Endothelial cell (in vitro differentiated cells): ENCODE results near the gene SEMA6A. TPM values are rescaled to one million over a fixed set of nuclear protein-coding genes. Genes with fewer than 3 reads are reported as not detected.

Experiments
- DNase-seq: peaks from one replicate; pipeline ENCODE4 v3.0.0; 2021; ENCODE audit warnings: low spot score
- H3K27ac Mint-ChIP-seq: one replicate; pipeline ENCODE4 v1.8.0; 2021; ENCODE audit warnings: mixed read lengths, inconsistent platforms; ENCODE audit not compliant: unreplicated experiment
- H3K27me3 Mint-ChIP-seq: one replicate; pipeline ENCODE4 v1.8.0; 2021; ENCODE audit warnings: mild to moderate bottlenecking, moderate library complexity, mixed read lengths, inconsistent platforms; ENCODE audit not compliant: unreplicated experiment
- H3K36me3 Mint-ChIP-seq: one replicate; pipeline ENCODE4 v1.8.0; 2021; ENCODE audit warnings: mild to moderate bottlenecking, low read depth, mixed read lengths, inconsistent platforms; ENCODE audit not compliant: unreplicated experiment
- H3K4me1 Mint-ChIP-seq: one replicate; pipeline ENCODE4 v1.8.0; 2021; ENCODE audit warnings: mild to moderate bottlenecking, mixed read lengths, inconsistent platforms; ENCODE audit not compliant: unreplicated experiment
- H3K4me3 Mint-ChIP-seq: one replicate; pipeline ENCODE4 v1.8.0; 2021; ENCODE audit warnings: mild to moderate bottlenecking, mixed read lengths, inconsistent platforms; ENCODE audit not compliant: unreplicated experiment
- H3K9me3 Mint-ChIP-seq: one replicate; pipeline ENCODE4 v1.8.0; 2021; ENCODE audit warnings: mixed read lengths, inconsistent platforms; ENCODE audit not compliant: unreplicated experiment
- CTCF ChIP-seq: fragments of 200-600 bp; sonication (generic); IDR thresholded peaks from one replicate; pipeline ENCODE4 v1.5.0; 2021; ENCODE audit warnings: antibody characterized with exemption; ENCODE audit not compliant: unreplicated experiment
- total RNA-seq: library from RNA; stranded (reverse); fragmentation: NEBNext Ultra II Directional; extraction: Animal tissue kit (Norgen Biotek cat#: 25700); gene quantifications from one replicate; pipeline ENCODE4 v1.2.1, GENCODE V29; 2021; ENCODE audit not compliant: unreplicated experiment

SEMA6A gene
- total RNA-seq, 1 donor from 2014 or later = 180 TPM

GRCh38 chr5:116529615-116530014, 45.0 kb downstream of the SEMA6A start:
- Mint-ChIP-seq H3K27me3 (peaks cover 2% of the 10 kb centered on the region), H3K4me1 (peaks cover 43% of the 10 kb centered on the region), H3K36me3 (no peaks in the 10 kb centered on the region), H3K4me3 (no peak overlapping the region), H3K27ac (no peak overlapping the region), H3K9me3 (no peaks in the 10 kb centered on the region)
- no peak for DNase-seq
- no peak for TF ChIP-seq CTCF

GRCh38 chr5:116528519-116529234, 45.9 kb downstream of the SEMA6A start:
- H3K36me3 Mint-ChIP-seq = no peaks in the 10 kb centered on the region
- peaks cover 43% of the 10 kb centered on the region for H3K4me1 Mint-ChIP-seq
- TF ChIP-seq CTCF = no peak
- no peaks in the 10 kb centered on the region for H3K9me3 Mint-ChIP-seq
- H3K27me3 Mint-ChIP-seq = peaks cover 2% of the 10 kb centered on the region
- H3K4me3 Mint-ChIP-seq = no peak overlapping the region
- no peak for DNase-seq
- H3K27ac Mint-ChIP-seq = no peak overlapping the region

DNA sequence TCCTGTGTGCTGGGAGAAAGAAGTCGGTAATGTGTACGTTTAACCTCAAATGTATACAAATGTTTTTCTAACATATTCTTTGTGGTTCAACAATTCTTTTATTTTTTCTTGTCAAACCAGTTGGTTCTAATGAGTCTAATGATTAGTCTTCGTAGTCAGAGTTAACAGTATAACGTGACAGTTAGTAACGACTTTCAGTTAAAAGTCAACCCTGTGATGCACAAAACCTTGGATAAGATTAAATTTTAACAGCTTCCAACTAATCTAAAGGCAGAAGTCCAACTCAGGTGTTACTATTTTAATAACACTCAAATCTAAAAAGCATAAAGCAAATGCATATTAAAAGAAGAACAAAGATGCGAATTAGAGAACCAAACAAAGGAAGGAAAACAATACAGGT, 47.0 kb downstream of the SEMA6A start:
- no peak overlapping the region for H3K27ac Mint-ChIP-seq
- peaks cover 2% of the 10 kb centered on the region for H3K27me3 Mint-ChIP-seq

GRCh38 chr5:116525674-116526073, 48.9 kb downstream of the SEMA6A start:
- peaks cover 5% of the 10 kb centered on the region for H3K36me3 Mint-ChIP-seq
- no peak for TF ChIP-seq CTCF
- peaks cover 54% of the 10 kb centered on the region for H3K4me1 Mint-ChIP-seq
- DNase-seq = no peak
- H3K4me3 Mint-ChIP-seq = no peak overlapping the region
- H3K27ac Mint-ChIP-seq = no peak overlapping the region
- peaks cover 2% of the 10 kb centered on the region for H3K27me3 Mint-ChIP-seq
- H3K9me3 Mint-ChIP-seq = no peaks in the 10 kb centered on the region

More for the DNA sequence above, 47.0 kb downstream of the SEMA6A start:
- no peak overlapping the region for H3K4me3 Mint-ChIP-seq
- H3K9me3 Mint-ChIP-seq = no peaks in the 10 kb centered on the region
- TF ChIP-seq CTCF = no peak
- H3K36me3 Mint-ChIP-seq = no peaks in the 10 kb centered on the region
- no peak for DNase-seq
- H3K4me1 Mint-ChIP-seq = peaks cover 44% of the 10 kb centered on the region

GRCh38 chr5:116524966-116525365, 49.7 kb downstream of the SEMA6A start:
- H3K27ac Mint-ChIP-seq = no peak overlapping the region
- TF ChIP-seq CTCF = no peak
- no peak for DNase-seq
- H3K4me1 Mint-ChIP-seq = peaks cover 60% of the 10 kb centered on the region
- no peak overlapping the region for H3K4me3 Mint-ChIP-seq
- peaks cover 5% of the 10 kb centered on the region for H3K36me3 Mint-ChIP-seq
- no peaks in the 10 kb centered on the region for H3K9me3 Mint-ChIP-seq
- peaks cover 2% of the 10 kb centered on the region for H3K27me3 Mint-ChIP-seq
